HG03521 (cell line): ENCODE data around the gene DRC7.

Experiments
- ATAC-seq: cut with Tn5 transposase; IDR thresholded peaks from one replicate; pipeline ENCODE4 v1.9.1; 2021; ENCODE audit warnings: mild to moderate bottlenecking, moderate library complexity; ENCODE audit not compliant: unreplicated experiment

Gene DRC7

DNA sequence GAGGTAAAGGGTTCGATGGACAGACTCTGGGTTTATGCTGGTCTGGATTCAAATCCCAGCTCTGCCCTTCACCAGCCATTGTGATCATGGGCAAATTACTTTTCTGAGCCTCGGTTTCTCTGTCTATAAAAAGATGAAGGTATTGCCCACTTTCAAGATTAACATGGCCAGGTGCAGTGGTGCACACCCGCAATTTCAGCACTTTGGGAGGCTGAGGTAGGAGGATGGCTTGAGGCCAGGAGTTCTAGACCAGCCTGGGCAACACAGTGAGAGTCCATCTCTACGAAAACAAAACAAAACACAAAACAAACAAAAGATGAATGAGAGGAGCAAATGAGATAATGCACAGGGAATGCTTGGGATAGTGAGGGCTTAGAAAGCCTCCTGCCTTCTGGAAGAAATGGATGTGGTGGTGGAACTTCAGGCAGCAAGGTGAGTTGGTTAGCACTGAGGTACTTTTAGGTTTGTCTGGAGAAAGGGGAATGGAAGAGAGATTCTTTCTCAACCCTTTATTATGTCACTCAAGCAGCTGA is 18.0 kb upstream of the DRC7 start:
- ATAC-seq: no peak

DNA sequence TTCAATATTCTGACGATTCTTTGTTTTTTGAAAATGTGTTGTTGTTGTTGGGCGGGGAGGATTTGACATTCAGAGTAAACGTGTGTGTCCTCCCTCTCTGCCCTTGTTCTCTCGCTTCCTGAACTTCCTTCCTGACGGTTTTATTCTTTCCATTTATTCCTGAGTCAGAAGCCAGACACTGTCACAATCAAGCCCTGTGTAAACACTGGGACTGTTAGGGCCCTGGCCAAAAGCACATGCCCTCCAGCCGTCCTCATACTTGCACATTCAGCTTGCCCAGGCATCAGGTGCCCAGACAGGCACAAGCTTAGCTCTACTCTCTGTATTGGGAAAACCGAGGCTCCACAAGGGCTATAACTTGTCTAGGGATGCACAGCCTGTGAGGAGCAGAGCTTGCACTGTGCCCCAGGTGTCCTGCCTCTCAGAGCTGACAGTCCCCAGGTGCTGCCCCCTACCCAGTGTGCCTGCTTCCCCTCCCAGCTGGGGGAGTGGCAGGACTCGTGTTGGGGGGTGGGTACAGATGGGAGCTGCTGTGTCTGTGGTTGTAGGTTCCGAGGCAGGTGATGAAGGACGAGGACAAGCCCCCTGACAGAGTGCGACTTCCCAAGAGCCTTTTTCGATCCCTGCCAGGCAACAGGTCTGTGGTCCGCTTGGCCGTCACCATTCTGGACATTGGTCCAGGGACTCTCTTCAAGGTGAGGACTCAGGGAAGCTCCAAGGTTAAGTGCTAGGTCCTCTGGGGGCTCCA is 16.8 kb upstream of the DRC7 start:
- ATAC-seq: no peak

DNA sequence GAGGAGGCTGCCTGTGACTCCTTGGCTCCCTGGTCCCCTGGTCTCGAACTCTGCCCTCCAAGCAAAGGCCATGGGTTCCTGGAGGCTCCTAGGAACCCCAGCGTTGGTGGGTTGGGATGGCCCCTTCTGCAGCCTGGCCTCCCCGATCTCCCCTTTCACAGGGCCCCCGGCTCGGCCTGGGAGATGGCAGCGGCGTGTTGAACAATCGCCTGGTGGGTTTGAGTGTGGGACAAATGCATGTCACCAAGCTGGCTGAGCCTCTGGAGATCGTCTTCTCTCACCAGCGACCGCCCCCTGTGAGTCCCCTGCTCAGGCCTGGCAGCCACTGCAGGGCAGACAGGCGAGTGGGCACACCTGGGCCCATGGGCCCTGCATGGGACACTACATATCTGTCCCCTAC is 15.6 kb upstream of the DRC7 start:
- no peak for ATAC-seq

DNA sequence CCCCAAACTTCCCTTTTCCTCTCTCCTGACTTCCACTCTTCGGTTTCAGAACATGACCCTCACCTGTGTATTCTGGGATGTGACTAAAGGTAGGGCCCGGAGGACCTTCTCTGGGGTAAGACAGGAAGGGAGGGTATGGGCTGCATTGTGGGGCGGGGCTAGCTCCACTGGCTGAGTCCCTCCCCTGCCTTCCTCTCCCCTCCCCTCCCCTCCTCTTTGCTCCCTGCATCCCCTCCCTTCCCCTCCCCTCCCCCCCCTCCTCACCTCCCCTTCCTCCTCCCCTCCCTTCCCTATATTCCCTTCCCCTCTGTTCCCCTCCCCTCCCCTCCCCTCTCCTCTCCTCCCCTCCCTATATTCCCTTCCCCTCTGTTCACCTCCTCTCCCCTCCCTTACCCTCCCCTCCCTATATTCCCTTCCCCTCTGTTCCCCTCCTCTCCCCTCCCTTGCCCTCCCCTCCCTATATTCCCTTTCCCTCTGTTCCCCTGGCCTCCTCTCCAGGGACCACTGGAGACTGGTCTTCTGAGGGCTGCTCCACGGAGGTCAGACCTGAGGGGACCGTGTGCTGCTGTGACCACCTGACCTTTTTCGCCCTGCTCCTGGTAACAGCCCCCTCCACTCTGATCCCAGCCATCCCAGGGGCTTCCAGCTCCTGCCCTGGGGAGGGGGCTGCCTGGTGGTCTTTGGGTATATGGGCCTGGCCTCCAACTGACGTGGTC is 14.7 kb upstream of the DRC7 start:
- ATAC-seq: no peak

DNA sequence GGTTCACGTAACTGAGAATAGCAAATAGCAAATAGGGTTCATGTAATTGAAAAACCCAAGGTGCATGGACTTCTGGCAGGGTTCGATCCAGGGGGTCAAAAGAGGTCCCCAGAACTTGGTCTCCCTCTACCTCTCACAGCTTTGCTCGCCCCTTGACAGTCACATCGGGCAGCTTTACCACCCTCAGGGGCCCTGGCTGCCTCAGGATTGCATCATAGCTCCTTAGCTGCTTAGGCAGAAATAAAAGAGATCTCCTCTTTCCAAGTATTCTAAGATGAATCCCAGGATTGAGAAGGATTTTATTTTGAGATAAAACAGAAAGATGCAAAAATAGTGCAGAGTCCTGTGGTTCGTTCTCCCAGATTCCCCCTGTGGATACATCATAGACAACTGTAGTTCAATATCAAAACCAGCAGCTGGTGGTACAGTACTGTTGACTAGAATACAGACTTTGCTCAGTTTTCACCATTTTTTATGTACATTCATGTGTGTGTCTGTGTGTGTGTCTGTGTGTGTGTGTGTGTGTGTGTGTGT is 13.7 kb upstream of the DRC7 start:
- no peak for ATAC-seq

DNA sequence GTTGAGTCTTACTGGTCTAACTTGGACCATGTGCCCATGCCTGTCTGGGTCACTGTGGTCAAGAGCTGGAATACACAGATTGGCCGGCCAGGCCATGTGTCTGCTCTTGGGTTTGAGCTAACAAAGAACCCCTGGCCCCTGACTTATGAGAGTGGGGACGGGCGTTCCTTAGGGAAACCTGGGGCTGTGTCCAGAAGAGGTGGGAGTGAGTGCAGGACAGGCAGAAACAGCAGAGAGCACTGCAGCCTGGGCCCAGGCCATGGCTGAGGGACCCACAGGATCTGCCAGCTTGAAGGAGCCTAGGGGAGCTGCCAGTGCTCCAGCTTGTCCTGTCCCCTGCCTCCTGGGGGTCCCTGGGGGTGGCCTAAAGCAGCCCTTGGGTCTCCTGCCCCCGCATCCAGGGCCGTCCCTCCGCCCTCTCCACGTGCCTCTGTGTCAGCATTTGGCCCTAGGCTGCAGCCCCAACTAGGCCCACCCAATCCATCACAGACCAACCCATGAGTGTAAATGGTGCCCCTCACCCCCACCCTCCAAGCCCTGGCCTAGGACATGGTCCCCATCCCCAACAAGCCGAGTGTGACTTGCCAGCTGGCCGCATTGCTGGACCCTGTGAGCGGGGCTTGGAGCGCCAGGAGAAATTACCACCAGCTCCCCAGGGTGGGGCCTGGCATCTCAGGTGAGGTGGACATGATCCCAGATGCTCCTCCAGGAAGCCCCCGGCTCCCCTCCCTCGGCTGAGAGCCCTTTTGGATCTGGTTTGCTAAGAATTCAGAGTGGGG is 12.5 kb upstream of the DRC7 start:
- no peak for ATAC-seq

DNA sequence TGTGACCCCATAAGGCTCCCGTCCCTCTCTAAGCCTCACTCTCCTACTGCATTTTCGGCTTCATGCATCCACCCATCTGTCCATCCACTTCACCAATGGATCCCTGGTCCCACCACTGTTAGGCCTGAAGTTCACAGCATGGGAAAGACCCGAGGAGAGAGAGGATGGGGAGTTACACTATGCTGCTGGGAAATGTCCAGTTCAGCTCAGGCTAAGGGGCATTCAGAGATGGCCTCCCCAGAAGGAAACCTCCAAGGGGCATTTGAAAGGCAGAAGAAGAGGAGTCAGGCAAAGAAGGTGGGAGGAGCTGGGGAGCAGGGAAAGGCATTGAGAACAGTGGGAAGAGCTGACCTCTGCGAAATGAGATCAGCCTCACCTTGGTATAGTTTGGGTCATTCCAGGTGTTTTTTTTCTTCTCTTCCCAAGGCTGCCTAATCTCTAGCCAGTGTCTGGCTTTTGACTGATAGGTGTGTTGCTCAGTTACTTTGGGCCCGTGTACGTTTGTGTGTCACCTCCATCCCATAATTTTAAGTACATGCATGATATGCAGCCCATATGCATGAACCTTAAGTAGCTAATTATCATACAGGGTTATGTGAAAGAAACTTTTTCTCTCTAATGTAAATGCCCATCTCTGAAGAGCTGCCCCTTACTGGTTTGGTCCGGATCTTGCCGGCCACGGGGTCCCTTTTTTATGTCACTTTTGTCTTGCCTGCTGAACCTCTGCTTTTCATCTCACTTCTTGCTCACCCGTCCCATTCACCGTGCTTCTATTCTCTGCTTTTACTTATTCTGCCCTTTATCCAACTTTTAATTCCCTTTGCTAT is 11.6 kb upstream of the DRC7 start:
- no peak for ATAC-seq

DNA sequence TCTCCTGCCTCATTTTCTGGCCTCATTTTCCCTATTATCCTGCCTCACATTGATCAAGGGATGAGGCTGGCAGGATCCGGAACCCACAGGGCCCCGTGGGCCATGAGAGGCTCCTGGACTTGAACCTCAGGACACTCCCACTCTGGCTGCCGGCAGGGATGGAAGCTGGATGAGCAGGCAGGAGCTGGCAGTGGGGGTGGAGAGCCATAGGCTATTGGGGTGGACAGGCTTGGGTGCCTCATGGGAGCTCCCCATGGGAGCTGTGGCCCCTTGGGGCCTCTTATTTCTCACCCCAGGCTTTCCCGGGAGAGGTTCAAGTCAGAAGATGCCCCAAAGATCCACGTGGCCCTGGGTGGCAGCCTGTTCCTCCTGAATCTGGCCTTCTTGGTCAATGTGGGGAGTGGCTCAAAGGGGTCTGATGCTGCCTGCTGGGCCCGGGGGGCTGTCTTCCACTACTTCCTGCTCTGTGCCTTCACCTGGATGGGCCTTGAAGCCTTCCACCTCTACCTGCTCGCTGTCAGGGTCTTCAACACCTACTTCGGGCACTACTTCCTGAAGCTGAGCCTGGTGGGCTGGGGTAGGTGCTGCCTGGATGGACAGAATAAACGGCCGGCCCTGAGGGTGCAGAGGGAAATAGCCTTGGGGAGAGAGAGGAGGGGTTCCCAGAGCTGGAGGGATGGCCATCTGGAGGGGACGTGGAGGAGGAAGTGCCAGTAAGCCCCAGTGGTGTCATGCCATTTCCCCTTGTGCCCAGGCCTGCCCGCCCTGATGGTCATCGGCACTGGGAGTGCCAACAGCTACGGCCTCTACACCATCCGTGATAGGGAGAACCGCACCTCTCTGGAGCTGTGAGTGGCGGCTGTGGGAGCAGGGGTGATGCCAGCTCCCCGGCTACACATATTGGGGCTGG is 10.7 kb upstream of the DRC7 start:
- no peak for ATAC-seq

DNA sequence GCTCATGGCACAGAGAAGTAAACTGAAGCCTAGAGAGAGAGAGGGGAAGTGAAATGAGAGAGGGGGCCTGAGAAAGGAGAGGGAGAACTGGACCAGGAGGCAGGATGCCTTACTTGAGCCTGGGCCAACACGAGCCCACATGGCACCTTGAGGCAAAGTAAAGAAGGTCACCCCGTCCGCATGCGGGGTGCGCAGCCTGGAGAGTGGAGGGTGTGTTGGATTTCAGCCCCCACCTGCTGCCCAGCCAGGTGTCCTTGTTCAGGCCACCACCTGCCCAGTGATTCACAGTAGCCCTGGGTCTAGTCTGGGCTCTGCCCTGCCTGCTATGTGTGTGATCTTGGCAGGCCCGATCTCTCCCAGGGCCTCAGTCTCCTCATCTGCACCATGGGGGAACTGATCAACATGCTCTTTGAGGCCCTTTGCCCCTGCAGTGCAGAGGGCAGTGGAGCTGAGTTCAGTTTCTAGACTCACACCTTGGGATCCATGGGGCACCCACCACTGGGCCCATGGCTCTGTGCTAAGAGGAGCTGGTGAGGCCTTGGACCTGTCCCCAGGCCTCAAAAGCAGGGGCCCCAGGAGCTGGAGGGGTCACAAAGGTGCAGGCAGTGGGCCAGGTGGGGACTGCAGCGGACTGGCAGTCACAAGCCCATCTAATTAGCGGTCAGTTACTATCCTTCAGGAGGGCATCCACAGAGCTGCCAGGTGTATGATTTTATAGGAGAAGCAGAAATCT is 9.8 kb upstream of the DRC7 start:
- no peak for ATAC-seq

DNA sequence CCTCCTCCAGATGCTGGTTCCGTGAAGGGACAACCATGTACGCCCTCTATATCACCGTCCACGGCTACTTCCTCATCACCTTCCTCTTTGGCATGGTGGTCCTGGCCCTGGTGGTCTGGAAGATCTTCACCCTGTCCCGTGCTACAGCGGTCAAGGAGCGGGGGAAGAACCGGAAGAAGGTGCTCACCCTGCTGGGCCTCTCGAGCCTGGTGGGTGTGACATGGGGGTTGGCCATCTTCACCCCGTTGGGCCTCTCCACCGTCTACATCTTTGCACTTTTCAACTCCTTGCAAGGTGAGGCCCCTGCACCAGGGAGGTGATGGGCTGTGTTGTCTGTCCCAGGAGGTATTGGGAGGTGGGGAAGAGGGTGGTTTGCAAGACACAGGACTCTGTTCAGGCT is 9.0 kb upstream of the DRC7 start:
- ATAC-seq: no peak

DNA sequence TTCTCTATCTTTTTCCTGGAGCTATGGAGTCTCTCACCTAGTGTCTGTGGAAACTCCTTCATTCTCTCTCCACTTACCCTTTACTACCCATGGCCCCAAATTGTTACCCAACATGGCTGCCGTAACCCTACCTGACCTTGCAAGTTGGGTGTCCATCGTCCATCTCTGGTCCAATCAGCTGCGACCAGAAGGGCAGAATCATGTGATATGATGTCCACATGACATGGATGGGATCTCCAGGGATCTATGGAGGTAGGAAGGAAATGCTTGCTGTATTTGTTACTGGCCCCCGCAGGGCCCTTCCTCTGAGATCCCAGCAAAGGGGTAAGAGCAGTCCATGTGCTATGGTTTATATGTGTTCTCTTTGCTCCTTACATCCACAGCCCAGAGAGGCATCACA is 8.0 kb upstream of the DRC7 start:
- no peak for ATAC-seq

DNA sequence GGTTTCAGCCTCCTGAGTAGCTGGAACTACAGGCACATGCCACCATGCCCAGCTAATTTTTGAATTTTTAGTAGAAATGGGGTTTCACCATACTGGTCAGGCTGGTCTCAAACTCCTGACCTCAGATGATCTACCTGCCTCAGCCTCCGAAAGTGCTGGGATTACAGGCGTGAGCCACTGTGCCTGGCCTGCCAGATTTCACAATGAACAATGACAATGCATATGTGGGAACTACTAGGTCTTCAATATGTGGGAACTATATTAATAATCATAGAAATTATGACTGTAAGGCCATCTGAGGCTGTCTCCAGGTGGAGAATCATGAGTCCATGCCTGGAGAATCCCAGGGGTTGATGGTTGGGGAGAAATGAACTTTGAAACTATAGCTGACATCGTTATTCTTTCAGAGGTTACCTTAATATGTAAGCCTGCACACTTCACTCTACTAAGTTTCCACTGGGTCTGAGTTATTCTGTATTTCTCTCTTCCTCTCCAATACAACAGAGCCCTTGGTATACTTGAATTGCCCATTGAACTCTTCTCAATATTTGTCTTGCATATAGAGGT is 7.2 kb upstream of the DRC7 start:
- ATAC-seq: no peak

DNA sequence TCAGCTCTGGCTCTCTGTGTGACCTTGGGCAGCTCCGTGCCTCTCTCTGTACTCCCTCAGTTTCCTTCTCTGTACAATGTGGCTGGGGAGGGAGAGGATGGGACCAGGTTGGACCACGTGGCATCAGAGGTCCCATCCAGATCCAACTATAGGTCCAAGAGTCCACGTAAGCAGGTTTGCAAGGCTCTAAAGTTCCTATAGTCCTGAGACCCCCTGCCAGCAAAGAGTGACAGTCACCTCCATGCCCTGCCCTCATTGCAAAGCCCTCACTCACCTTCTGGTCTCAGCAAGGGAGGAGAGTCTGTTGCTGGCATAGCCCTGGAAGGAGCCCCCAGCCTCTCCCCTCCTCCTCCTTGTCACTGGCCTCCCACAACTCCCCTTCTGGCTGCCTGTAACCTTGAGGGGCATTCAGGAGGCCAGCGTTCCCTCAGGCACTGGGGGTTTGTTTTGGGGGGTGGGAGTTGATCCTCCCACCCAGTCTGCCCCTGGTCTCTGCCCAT is 6.1 kb upstream of the DRC7 start:
- no peak for ATAC-seq

DNA sequence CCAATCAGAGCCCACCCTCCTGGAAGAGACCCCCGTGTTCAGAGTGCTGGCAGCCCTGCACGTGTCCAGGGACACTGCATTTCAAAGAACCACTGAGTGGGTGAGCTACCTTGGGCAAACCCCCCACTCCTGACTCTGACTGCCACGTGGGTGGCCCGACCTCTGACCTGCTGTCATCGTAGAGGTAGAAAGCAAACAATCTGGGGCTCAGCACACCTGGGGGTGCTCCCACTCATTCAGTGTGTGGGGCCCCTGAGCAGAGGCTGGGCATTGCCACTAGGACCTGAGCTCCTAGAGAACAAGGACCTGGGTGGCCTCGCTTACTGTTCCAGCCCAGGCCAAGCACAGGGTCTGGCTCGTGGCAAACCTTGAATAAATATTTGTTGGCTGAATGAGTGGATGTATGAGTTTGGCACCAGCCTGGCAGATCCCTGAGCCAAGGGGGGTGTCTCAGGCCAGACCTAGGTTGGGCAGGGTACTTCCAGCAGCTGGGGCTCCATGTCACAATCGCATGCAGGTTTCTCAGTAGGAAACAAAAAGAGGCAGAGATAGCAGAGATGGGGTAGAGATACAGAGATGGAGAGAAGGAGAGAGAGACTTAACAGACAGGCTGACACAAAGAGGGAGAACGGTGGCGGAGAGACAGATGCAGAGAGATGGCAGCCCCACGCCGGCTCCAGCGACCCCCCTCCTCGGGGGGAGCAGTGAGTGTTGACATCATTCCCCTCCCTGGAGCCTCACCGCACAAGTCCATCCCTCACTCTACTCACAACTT is 5.4 kb upstream of the DRC7 start:
- no peak for ATAC-seq

DNA sequence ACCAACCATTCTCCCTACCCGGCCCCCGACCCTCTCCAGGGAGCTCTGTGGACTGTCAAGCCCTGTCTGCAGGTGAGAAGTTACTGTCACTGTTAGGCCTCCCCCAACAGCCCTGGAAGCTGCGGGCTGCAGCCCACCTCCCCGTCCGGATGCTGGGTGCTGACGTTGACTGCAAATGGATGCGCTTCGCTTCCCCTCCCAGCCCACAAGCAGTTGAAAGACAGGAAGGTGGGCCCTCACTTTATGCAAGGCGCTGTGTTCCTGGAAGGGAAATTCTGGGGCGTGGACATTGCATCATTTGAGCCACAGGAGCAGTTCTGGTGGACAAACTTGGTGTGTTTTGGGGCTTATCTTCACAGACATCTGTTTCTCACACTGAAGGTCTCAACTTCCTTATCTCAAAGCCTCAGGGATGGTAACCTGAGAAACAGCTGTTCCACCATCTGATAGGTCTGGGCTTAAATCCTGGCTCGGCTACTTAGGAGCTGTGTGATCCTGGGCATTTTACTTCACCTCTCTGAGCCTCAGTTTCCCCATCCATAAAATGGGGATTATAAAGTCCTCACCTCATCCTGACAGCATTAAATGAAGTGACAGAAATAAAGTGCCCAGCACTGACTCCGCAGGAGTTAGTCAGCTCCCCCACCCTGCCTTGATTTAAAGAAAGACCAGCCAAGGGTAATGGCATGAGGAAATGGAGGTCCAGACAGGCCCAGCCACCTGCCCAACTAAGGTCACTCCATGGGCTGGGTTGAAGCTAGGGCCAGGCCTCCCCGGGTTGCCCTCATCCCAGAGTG is 4.6 kb upstream of the DRC7 start:
- peak; percentile 44 for ATAC-seq

DNA sequence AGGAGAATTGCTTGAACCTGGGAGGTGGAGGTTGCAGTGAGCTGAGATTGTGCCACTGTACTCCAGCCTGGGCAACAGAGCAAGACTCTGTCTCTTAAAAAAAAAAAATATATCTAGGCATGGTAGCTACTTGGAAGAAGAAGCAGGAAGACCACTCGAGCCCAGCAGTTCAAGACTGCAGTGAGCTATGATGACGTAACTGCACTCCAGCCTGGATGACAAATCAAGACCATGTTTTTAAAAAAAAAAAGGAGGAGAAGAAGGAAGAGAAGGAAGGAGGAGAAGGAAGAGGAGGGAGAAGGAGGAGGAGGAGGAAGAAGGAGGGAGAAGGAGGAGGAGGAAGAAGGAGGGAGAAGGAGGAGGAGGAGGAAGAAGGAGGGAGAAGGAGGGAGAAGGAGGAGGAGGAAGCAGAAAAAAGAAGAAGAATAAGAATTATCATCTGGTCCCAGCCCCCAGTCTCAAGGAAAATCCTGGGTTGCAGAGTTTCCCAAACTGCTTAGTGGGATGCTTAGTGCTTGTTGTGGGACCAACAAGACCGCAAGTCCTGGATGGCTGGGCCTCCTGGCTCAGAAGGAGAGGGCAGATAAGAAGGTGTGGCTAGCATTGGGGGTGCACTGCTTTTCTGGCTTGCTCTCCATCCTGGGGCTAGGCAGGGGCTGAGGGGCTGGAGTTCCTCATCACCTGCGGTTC is 3.7 kb upstream of the DRC7 start:
- no peak for ATAC-seq
